Ramos (cell line): Measurements from ENCODE around the gene POU2F2.

Experiments used
- in situ Hi-C: fragments of 300-500 bp; cut with MboI; formaldehyde crosslinking; loops from one replicate; pipeline ENCODE4 v1.14.3; 2022; ENCODE audit warnings: low sequenced_read_pairs; ENCODE audit not compliant: unreplicated experiment

POU2F2 gene

DNA sequence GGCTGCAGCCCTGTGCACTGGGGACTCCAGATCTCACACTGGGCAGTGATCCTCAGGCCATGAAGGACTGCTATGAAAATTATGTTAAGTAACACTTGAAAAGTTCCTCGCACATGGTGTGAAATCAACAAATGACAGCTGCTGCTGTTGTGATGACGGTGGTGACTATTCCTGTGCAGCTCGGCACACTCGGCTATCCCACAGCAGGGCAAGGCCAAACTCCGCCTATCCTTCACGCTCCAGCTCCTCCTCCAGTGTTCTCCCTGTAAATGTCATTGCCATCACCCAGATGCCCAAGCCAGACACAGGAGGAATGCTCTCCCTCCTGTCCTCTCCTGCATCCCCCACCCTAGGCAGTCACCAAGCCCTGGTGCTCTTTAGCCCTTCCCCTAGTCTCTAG, 93.6 kb downstream of the POU2F2 start:
- in situ Hi-C loops, result no loop called here

DNA sequence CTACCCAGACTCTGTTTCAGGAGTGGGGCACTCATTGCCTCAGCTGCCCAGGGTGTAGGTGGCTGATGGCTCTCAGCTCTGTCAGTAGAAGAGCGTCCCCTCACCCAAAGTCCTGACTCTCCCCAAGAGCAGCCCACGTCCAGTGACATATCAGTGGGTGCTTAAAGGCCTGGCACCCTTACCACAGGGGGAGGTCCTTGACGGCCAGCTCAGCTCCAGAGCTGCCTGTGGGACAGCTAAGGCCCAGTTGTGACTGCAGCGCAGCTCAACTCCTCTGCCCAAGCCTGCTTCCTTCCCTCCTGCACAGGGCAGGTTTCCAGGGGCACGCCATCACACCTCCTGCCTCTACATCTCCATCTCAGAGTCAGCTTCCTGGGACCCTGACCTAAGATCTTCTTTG, 94.6 kb downstream of the POU2F2 start:
- in situ Hi-C loops, result no loop called here
